MM.1S (cell line): ENCODE results near the gene DDTL.

Experiments
- EZH2 ChIP-seq: fragments of 300-600 bp; sonication (generic); optimal IDR thresholded peaks from 2 replicates; pipeline ENCODE3; 2017; ENCODE audit warnings: low read depth, mild to moderate bottlenecking, antibody characterized with exemption, low read length, mixed read lengths
- EZH2phosphoT487 ChIP-seq: fragments of 300-600 bp; sonication (generic); IDR thresholded peaks from 2 replicates; pipeline ENCODE4 v1.6.1; 2018; ENCODE audit warnings: antibody characterized with exemption, low read length
- TF ChIP-seq, protein P1 (sequence below): fragments of 300-600 bp; sonication (generic); IDR thresholded peaks from 2 replicates; pipeline ENCODE4 v1.5.1; 2016; ENCODE audit warnings: antibody characterized with exemption, low read length, mixed read lengths

DNA sequence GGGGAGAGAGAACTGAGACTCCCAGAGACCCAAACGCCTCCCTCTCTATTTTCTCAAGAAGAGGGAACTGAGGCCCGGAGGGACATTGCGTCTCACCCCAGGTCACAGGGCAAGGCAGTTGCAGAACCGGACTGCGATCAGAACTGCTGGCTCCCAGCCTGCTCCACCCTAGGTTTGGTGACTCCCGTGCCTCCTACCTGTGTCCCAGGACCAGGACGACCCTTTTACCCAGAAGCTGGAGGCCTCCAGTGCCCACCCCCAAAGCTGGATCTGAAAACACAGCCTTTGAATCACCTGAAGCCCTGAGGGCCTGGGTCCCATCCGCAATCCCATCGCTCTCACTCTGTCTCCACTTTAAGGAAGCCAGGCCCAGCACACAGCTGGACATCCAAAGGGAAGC, 37.2 kb downstream of the DDTL start:
- TF ChIP-seq EZH2 (no peak), EZH2phosphoT487 (no peak)
- TF ChIP-seq, protein P1, sequence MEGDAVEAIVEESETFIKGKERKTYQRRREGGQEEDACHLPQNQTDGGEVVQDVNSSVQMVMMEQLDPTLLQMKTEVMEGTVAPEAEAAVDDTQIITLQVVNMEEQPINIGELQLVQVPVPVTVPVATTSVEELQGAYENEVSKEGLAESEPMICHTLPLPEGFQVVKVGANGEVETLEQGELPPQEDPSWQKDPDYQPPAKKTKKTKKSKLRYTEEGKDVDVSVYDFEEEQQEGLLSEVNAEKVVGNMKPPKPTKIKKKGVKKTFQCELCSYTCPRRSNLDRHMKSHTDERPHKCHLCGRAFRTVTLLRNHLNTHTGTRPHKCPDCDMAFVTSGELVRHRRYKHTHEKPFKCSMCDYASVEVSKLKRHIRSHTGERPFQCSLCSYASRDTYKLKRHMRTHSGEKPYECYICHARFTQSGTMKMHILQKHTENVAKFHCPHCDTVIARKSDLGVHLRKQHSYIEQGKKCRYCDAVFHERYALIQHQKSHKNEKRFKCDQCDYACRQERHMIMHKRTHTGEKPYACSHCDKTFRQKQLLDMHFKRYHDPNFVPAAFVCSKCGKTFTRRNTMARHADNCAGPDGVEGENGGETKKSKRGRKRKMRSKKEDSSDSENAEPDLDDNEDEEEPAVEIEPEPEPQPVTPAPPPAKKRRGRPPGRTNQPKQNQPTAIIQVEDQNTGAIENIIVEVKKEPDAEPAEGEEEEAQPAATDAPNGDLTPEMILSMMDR: no peak
